ENCODE results near the gene ALDH16A1.
"Not testable (repeated sequence)": the region's sequence is repeated elsewhere in the genome, so short reads cannot be mapped to it uniquely, and the experiment has no call there.

ALDH16A1 gene

DNA sequence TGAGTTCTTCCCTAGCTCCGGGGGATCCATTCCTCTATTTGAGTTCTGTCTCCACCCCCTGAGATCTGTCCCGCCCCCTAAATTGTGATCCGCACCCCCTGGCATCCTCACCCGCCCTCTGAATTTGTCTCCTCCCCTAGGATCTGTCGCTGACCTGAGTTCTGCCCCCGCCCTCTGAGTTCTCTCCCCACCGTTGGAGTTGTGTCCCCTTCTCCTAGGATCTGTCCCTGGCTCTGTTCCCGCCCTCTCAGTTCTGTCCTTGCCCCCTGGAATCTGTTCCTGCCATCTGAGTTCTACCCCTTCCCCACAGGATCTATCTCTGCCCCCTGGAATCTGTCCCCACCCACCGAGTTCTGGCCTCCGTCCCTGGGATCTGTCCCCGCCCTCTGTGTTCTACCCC lies 10.7 kb upstream of the ALDH16A1 start:
- Histone ChIP-seq H3K27ac (replicated peaks) (no peak overlapping the region), H3K4me3 (replicated peaks; ENCODE audit: insufficient read depth, low read length) (peak overlapping the region; percentile 69), H3K27me3 (ENCODE audit: insufficient read depth, poor library complexity, severe bottlenecking) (peaks cover 43% of the 10 kb centered on the region)
- DNase-seq (ENCODE audit: low read depth in 1 of 2, low spot score in 1 of 2), result no peak
- TF ChIP-seq SPI1 (IDR thresholded peaks at IDR 0.05; ENCODE audit: borderline replicate concordance, low read depth), result no peak
- TF ChIP-seq, protein P1, sequence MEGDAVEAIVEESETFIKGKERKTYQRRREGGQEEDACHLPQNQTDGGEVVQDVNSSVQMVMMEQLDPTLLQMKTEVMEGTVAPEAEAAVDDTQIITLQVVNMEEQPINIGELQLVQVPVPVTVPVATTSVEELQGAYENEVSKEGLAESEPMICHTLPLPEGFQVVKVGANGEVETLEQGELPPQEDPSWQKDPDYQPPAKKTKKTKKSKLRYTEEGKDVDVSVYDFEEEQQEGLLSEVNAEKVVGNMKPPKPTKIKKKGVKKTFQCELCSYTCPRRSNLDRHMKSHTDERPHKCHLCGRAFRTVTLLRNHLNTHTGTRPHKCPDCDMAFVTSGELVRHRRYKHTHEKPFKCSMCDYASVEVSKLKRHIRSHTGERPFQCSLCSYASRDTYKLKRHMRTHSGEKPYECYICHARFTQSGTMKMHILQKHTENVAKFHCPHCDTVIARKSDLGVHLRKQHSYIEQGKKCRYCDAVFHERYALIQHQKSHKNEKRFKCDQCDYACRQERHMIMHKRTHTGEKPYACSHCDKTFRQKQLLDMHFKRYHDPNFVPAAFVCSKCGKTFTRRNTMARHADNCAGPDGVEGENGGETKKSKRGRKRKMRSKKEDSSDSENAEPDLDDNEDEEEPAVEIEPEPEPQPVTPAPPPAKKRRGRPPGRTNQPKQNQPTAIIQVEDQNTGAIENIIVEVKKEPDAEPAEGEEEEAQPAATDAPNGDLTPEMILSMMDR (IDR thresholded peaks at IDR 0.05; ENCODE audit: insufficient read depth, low read length), result no peak
- no peak for TF ChIP-seq POLR2AphosphoS5 (IDR thresholded peaks at IDR 0.05; ENCODE audit: low read depth)
- TF ChIP-seq, protein P2, sequence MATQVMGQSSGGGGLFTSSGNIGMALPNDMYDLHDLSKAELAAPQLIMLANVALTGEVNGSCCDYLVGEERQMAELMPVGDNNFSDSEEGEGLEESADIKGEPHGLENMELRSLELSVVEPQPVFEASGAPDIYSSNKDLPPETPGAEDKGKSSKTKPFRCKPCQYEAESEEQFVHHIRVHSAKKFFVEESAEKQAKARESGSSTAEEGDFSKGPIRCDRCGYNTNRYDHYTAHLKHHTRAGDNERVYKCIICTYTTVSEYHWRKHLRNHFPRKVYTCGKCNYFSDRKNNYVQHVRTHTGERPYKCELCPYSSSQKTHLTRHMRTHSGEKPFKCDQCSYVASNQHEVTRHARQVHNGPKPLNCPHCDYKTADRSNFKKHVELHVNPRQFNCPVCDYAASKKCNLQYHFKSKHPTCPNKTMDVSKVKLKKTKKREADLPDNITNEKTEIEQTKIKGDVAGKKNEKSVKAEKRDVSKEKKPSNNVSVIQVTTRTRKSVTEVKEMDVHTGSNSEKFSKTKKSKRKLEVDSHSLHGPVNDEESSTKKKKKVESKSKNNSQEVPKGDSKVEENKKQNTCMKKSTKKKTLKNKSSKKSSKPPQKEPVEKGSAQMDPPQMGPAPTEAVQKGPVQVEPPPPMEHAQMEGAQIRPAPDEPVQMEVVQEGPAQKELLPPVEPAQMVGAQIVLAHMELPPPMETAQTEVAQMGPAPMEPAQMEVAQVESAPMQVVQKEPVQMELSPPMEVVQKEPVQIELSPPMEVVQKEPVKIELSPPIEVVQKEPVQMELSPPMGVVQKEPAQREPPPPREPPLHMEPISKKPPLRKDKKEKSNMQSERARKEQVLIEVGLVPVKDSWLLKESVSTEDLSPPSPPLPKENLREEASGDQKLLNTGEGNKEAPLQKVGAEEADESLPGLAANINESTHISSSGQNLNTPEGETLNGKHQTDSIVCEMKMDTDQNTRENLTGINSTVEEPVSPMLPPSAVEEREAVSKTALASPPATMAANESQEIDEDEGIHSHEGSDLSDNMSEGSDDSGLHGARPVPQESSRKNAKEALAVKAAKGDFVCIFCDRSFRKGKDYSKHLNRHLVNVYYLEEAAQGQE (IDR thresholded peaks at IDR 0.05; ENCODE audit: insufficient replicate concordance, low read depth), result no peak
- no peak for TF ChIP-seq GABPA (IDR thresholded peaks at IDR 0.05; ENCODE audit: low read depth)

DNA sequence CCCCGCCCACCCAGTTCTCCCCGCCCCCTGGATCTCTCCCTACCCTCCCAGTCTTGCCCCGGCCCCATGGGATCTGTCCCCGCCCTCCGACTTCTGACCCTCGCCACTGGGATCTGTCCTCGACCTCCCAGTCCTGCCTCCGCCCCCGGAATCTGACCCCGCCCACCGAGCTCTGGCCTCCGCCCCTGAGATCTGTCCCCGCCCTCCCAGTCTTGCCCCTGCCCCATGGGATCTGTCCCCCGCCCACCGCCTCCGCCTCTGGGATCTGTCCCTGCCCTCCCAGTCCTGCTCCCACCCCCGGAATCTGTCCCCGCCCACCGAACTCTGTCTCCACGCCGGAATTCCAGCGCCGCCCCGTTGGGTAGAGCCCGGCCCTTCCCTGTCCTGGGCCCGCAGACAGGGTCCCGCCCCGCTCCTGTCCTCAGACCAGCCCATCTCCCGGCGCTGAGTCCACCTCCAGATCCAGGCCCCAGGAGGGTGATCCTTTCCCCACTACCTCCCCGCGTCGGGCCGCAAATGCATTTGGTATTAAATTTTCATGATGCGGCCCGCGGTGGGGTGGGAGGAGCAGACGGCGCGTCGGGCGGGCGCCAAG lies 10.2 kb upstream of the ALDH16A1 start:
- H3K27ac ChIP-seq (replicated peaks), result no peak overlapping the region
- DNase-seq (ENCODE audit: low read depth in 1 of 2, low spot score in 1 of 2), result peak in 1 of 2 experiments; percentile 33
- TF ChIP-seq, protein P1 (IDR thresholded peaks at IDR 0.05; ENCODE audit: insufficient read depth, low read length), result no peak
- TF ChIP-seq GABPA (IDR thresholded peaks at IDR 0.05; ENCODE audit: low read depth), result no peak
- TF ChIP-seq, protein P2 (IDR thresholded peaks at IDR 0.05; ENCODE audit: insufficient replicate concordance, low read depth), result no peak
- TF ChIP-seq POLR2AphosphoS5 (IDR thresholded peaks at IDR 0.05; ENCODE audit: low read depth), result no peak
- TF ChIP-seq SPI1 (IDR thresholded peaks at IDR 0.05; ENCODE audit: borderline replicate concordance, low read depth), result no peak

DNA sequence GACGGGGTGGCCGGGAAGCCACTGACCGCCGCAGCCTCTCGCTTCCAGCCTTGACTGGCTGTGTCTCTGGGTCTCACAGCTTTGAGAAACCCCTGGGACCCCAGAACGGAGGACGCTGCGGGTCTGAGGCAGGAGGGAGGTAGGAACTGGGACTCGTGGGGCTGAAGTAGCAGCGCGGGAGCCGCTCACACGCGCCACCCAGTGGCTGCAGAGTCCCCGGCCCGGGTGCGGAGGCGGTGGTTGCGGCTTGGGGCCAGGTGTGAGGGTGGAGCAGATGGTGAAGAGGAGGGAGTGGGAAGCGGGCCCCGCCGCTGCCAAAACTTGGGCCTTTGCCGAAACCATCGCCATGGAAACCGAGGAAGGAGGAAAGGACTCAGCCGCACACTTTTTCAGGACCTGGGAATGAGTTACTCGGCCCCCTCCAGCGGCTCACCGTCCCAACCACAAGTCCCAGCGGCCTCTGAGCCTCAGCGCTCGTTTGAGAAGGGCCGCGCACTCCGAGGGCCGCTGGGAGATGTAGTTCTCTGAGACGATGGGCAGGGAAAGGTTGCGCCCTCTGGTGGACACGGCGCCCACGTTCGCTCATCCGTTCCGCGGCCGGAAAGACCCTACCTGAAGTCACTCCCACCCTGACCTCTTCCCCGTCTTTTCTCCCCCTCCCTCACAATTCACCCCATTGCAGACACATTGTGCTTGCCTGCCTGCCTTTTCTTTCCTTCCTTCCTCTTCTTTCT lies 9.5 kb upstream of the ALDH16A1 start:
- peak; percentile 82 to 92 for DNase-seq (ENCODE audit: low read depth in 1 of 2, low spot score in 1 of 2)
- H3K27ac ChIP-seq (replicated peaks), result no peak overlapping the region
- H3K27me3 ChIP-seq (ENCODE audit: insufficient read depth, poor library complexity, severe bottlenecking), result peaks cover 37% of the 10 kb centered on the region
- no peak for TF ChIP-seq POLR2AphosphoS5 (IDR thresholded peaks at IDR 0.05; ENCODE audit: low read depth)
- no peak for TF ChIP-seq GABPA (IDR thresholded peaks at IDR 0.05; ENCODE audit: low read depth)
- TF ChIP-seq, protein P2 (IDR thresholded peaks at IDR 0.05; ENCODE audit: insufficient replicate concordance, low read depth), result no peak
- TF ChIP-seq, protein P1 (IDR thresholded peaks at IDR 0.05; ENCODE audit: insufficient read depth, low read length), result peak; percentile 82
- no peak; the same call in 1 of the 2 replicates for TF ChIP-seq SPI1 (IDR thresholded peaks at IDR 0.05; ENCODE audit: borderline replicate concordance, low read depth)
- H3K4me3 ChIP-seq (replicated peaks; ENCODE audit: insufficient read depth, low read length), result peak overlapping the region; percentile 69

More for the DNA sequence above, 10.2 kb upstream of the ALDH16A1 start:
- Histone ChIP-seq H3K27me3 (ENCODE audit: insufficient read depth, poor library complexity, severe bottlenecking) (peaks cover 43% of the 10 kb centered on the region), H3K4me3 (replicated peaks; ENCODE audit: insufficient read depth, low read length) (peak overlapping the region; percentile 69)

DNA sequence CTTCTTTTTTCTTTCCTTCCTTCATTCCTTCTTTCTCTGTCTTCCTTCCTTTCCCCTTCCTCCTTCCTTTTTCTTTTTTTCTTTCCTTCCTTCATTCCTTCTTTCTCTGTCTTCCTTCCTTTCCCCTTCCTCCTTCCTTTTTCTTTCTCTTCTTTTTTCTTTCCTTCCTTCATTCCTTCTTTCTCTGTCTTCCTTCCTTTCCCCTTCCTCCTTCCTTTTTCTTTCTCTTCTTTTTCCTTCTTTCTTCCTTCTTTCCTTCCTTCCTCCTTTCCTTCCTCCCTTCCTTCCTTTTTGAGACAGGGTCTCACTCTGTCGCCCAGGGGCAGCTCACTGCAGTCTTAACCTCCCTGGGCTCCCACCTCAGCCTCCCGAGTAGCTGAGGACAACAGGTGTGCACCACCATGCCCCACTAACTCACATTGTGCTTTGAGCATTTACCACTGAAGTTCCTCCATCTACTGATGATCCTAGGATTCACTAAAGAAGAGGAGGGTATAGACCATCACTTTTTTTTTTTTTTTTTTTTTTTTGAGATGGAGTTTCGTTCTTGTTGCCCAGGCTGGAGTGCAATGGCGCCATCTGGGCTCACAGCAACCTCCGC lies 8.8 kb upstream of the ALDH16A1 start:
- peaks cover 30% of the 10 kb centered on the region for H3K27me3 ChIP-seq (ENCODE audit: insufficient read depth, poor library complexity, severe bottlenecking)
- H3K4me3 ChIP-seq (replicated peaks; ENCODE audit: insufficient read depth, low read length); H3K27ac ChIP-seq (replicated peaks); DNase-seq (ENCODE audit: low read depth in 1 of 2, low spot score in 1 of 2): not testable (repeated sequence)

All from HL-60 (cell line).